Head of caudate nucleus (tissue), 42 donors: ENCODE data around the gene ATP12A.

Source experiments
- DNase-seq, 42 donors: peaks; one replicate each; pipeline versions ENCODE4 v3.0.0 to v3.0.0-alpha.2; 2020 to 2021; ENCODE audit warnings: mixed read lengths in 7 of 42
- intact Hi-C: fragments of 100-400 bp; cut with DNase I; formaldehyde crosslinking; loops from one replicate; pipeline ENCODE4 v1.15.0; 2022

The ATP12A gene

DNA sequence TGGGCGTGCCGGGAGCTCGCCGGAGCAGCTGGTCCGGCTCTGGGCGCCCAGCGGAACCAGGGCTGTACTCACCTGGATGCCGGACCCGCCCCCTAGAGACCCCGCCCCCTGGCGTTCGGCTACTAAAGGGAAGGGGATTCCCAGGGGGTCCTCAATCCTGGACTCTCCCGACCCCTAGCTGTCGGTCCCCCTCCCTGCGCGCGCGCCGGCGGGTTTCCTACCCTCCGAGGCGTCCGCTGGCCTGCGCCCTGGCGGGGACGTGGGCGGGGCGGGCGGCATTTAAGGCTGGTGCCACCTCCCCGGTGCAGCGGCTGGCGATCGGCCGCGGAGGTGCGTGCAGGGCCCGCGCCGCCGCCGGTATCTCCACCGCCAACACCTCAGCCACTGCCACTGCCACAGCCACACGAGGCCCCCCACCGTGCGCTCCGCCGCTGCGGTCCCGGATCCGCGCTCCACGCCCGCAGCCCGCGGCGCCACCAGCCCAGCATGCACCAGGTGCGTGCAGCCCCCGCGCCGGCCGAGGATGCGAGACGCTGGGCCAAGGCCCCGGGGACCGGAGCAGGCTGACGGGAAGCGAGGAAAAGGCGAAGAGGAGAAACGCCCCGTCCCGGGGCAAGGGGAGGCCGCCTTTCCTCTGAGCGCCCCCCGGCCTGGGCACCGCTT is at the start of gene ATP12A:
ATP12A (plus strand) TSS at position 151 of the 663 bp plus-strand sequence; CDS start at position 487, 336 bp downstream.
- intact Hi-C loops: no loop called here
- DNase-seq: peak in 1 of 42 donors; percentile 32

DNA sequence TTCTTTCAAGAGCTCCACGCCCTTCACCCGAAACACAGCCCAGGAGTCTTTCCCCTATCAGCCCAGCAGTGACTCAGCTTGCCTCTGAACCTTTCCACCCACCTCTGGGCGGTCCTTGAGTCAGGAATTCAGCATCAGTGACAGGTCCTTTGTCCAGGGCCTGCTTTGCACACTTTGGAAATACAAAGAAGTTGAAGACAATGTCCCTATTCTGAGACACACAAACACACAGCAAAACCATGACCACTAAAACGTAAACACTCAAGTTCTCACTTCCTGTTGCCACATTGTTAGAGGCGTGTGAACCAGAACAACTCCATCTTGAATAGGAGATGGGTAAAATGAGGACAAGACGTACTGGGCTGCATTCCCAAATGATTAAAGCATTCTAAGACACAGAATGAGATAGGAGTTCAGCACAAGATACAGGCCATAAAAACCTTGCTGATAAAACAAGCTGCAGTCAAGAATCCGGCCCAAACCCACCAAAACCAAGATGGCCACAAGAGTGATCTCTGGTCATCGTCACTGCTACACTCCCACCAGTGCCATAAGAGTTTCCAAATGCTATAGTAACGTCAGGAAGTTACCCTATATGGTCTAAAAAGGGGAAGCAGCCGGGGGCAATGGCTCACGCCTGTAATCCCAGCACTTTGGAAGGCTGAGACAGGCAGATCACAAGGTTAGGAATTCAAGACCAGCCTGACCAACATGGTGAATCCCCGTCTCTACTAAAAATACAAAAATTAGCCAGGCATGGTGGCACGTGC is 49.2 kb upstream of the ATP12A start:
- intact Hi-C loops: no loop called here
- DNase-seq: peak in 5 of 42 donors; percentile 6 to 53 (median 26)

DNA sequence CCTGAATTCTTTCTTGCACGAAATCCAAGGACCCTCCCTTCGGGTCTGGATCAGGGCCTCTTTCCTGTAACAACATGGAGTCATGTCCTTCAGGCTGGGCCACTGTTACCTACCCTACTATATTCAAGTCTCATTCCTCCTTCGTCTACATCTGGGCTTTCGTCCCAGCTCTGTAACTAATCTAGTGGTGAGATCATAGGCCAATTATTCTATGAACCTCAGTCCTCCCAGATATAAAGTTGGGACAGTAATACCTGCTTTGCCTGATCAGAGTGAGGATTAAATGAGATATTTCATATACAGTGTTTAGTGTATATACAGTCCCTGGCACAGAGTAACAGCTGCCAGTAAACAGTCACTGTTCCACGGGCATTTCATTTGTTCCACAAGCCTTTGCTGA is 48.3 kb upstream of the ATP12A start:
- DNase-seq: no peak
- intact Hi-C loops: no loop called here

- DNase-seq: no peak
- intact Hi-C loops: no loop called here
Measured at GRCh38 chr13:24632382-24633121, 47.7 kb upstream of the ATP12A start.

GRCh38 chr13:24636776-24637175 is 43.4 kb upstream of the ATP12A start:
- intact Hi-C loops: no loop called here
- no peak for DNase-seq

DNA sequence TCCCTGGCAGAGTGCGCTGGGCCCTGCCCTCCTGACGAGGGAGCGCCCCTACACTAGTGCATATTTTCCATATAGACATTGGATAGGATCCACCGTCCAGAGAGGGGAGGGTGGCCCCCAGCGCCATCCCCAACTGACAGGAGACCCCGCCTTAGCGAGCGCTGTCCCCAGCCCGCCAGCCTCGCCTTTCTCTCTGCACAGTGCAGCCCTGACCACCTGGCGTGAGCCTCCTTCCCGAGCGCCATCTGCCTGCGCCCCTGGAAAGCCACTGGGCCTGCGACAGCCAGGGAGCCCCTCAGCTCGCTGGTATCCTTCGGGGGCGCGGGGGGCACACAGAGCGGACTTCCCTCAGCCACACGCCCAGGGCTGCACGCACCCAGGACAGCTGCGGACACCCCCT is 42.1 kb upstream of the ATP12A start:
- no peak for DNase-seq
- intact Hi-C loops: no loop called here

DNA sequence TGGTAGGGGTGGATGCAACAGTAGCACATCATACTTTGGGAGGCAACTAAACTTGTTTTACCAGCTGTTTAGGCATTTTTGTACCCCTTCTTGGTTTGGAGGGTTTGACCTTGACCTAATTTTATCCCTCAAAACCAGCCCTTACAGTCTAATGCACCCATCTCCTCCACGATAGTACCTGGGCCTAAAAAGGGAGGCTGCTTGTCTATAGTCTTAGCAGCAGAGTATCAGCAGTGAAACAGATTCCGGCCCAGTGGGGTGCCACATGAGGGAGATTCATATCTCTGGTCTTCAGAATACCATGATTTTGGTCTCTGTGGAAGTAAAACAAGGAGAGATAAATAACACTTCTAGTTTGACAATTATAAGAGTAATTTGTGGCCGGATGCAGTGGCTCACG is 39.5 kb upstream of the ATP12A start:
- intact Hi-C loops: no loop called here
- DNase-seq: no peak

GRCh38 chr13:24642219-24642618 is 38.0 kb upstream of the ATP12A start:
- intact Hi-C loops: no loop called here
- DNase-seq: no peak

DNA sequence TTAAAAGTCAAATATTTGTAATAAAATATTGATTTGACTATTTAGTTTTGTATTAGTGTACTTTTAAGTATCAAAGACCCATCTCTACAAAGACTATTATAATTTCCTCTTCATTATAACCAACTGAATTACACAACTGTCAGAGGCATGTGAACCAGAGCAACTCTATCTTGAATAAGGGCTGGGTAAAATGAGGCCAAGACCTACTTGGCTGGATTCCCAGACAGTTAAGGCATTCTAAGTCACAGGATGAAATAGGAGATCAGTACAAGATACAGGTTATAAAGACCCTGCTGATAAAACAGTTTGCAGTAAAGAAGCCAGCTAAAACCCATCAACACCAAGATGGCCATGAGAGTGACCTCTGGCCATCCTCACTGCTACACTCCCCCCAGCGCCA is 36.2 kb upstream of the ATP12A start:
- intact Hi-C loops: no loop called here
- DNase-seq: no peak

DNA sequence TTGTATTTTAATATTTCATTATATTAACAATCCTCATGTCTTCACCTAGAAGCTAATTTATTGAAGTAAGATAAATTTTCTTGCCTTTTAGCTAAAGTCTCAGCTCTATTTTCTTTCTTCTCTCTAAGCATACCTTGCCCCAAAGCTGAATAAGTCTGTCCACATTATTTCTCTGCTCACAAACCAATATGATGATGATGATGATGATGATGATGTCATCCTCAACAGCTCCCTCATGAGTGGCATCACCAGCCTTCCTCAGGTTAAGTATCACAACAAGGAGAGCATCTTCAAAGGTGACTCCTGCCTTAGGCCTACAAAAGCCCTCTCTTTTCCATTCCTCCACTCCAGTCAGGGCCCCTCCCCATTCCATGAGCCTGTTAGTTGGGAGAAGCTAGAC is 31.9 kb upstream of the ATP12A start:
- DNase-seq: no peak
- intact Hi-C loops: no loop called here

DNA sequence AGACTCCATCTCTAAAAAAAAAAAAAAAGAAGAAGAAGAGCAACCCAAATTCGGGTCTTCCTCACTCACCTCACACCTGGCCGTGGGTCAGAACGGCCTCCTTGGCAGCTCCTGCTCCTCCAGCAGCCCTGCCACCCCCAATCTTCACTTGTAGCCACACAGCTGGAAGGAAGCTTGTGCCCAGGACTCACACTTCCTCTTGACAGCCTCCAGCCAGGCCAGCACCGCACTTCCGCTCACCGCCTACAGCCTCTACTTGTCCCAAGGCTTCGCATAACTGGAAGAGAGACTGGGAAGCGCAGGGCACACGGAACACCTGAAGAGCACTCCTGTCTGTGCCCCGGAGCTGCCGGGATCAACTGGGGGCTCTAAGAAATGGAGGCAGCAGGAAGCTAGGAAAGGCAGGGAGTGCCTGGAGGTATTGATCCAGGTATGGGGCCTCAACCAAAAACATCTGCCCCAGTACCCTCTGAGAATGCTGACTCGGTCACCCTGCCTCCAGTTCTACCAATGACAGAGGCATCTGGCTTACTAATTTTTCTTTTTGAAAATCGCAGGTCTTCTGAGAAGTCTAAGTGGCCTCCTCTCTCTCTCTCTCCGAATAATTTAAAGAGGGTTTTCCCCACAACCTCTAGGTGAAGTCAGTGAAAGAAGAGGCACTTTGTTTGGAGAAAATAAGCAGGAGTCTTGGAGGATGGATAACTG is 31.1 kb upstream of the ATP12A start:
- DNase-seq: no peak
- intact Hi-C loops: no loop called here

DNA sequence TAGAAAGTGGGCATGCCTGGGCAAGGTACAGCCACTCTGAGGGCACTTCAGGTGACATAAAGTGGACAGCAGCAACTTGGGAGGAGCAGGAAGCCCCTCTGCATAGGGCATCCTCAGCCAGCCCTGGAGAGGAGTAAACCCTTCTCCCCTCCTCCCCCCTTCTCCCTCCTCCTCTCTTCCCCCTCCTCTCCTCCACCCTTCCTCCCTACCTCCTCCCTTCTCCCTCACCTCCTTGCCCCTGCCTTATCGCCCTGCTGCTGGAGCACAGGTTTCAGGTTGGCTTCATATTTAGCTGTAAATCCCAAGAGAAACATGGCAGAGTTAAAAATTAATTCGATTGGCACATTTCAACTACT is 30.5 kb upstream of the ATP12A start:
- intact Hi-C loops: no loop called here
- no peak for DNase-seq

GRCh38 chr13:24650161-24650560 is 30.0 kb upstream of the ATP12A start:
- intact Hi-C loops: no loop called here
- DNase-seq: no peak

DNA sequence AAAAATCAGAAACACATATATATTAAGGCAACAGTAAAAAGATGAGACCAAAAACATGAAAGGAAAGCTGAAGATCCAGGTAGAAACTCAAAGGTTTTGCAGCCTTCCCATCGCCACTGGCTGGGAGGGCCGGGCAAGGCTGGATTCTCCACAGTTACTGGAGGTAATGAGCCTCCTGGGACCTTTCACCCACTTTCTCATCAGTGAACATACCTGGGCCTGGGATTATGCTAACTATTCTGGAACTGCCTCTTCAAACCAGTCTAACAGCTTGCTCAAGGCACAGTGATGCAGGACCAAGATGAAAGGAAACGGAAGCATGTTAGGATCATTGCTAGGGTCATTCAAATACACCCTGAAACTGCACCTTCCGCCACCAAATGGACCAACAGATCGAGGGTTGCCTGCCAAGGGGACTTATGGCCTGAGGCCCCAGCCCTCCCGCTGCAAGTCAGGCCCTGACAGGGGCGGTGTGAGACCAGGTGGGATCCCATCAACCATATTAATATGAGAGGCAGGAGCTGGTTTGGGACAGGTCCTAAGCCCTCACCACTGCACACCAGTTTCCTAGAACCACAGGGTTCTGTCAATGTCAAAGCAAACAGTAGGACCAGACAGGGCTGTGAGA is 28.4 kb upstream of the ATP12A start:
- intact Hi-C loops: no loop called here
- peak in 1 of 42 donors; percentile 37 for DNase-seq

DNA sequence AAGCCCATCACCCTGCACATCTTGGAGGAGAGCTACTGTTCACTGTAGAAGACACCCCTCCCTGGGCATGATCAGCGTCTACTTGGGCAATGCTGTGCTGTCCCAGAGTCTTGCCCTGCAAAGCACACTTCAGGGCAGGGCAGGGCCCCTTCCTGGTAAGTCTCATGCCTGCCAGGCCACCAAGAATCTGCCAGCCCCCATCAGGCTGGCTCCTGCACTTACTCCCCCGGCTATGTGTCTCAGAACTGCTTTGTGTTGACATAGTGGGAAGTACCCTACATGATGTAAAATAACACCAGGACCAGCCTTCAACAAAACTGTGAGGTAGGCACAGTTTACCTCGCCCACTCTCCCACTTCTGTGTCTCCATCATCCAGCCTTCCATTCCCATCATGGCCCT is 27.8 kb upstream of the ATP12A start:
- peak in 1 of 42 donors; percentile 9 for DNase-seq
- intact Hi-C loops: no loop called here

- no peak for DNase-seq
- intact Hi-C loops: no loop called here
Measured at GRCh38 chr13:24654741-24655140, 25.5 kb upstream of the ATP12A start.

GRCh38 chr13:24659239-24659638 is 21.0 kb upstream of the ATP12A start:
- no peak for DNase-seq
- intact Hi-C loops: no loop called here

DNA sequence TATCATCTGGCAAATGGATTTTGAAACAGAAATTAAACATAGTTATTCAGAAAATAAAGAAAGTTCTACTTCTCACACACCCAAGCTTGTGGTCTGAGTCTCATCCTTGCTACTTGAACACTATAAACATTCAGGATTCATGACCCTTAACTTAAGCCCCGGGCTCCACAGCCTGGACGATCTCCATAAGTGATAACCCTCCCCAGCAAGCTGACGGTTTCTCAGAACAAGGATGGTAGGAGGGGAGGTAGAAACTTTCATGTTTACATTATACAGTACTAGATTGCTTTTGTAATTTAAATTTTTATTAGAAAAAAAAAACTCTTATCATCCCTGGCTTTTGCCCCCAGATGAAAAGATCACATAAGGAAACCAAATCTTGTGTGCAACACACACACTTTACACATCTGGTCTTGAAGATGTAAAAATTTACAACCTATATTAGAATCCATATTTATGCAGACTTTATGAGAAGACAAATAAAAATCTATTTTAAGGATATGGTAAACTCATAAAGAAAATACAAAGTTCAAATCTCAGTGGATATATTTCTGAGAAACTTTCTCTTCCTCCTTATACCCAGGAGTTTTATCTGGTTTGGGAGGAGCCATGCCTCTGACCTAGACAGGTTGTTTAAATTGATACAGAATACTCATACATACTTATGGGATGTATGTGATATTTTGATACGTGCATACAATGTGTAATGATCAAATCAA is 20.0 kb upstream of the ATP12A start:
- no peak for DNase-seq
- intact Hi-C loops: no loop called here

DNA sequence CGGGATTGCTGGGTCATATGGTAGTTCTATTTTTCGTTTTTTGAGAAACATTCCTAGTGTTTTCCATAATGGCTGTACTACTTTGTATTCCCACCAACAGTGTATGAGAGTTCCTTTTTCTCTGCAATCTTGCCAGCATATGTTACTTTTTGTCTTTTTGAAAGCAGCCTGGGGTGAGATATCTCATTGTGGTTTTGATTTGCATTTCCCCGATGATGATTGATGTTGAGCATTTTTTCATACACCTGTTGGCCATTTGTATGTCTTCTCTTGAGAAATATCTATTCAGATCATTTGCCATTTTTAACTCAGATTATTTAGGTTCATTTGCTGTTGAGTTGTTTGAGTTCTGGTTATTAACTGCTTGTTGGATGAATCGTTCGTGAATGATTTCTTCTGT is 18.5 kb upstream of the ATP12A start:
- no peak for DNase-seq

More for the DNA sequence above, 18.5 kb upstream of the ATP12A start:
- intact Hi-C loops: no loop called here
